Measurements from ENCODE around the gene BIRC7. TPM values are rescaled to one million over a fixed set of nuclear protein-coding genes. Genes with fewer than 3 reads are reported as not detected.

Gene BIRC7
- polyA plus RNA-seq, 3 donors, result 0.21 TPM; not detected in 2

DNA sequence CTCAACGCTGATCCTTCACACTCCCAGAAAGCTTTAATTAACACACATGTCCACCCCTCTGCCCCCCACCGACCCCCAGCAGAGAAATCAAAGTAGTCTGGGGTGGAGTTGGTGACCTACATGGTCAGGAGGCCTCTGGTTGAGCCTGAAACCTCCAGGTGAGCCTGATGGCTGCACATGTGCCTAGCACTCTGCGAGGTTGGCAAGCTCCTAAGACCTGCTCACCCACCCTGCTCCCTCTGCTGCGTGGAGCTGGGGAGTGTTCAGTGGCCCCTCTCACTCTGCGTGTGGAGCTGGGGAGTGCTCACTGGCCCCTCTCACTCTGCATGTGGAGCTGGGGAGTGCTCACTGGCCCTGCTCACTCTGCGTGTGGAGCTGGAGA is 11.9 kb upstream of the BIRC7 start:
- H3K79me2 ChIP-seq (ENCODE audit: insufficient read depth, low read length), result no peaks in the 10 kb centered on the region
- H3K4me3 Mint-ChIP-seq, result no peak overlapping the region
- WGBS (ENCODE audit: insufficient coverage), result no CpG with 5 or more reads among the region's 6 CpGs
- no peaks in the 10 kb centered on the region for H4K20me1 ChIP-seq (ENCODE audit: insufficient read depth, low read length)
- no peak overlapping the region for H3K4me3 ChIP-seq (replicated peaks in 1 of 3; ENCODE audit: low read depth in 2 of 3, low read length in 3 of 3)
- no peaks in the 10 kb centered on the region for H3K9me3 ChIP-seq (replicated peaks in 1 of 2; ENCODE audit: control insufficient read depth in 1 of 2, insufficient read depth in 1 of 2, low read length in 2 of 2)
- intact Hi-C loops (cut with micrococcal nuclease), result loop anchor here in 1 of 2 donors (5.0 kb wide), 1 partner anchor 48 kb away; the partner anchor contains the start of gene ARFGAP1
- H3K27ac Mint-ChIP-seq, result no peak overlapping the region
- no peaks in the 10 kb centered on the region for H3K4me1 ChIP-seq (ENCODE audit: control insufficient read depth in 1 of 2, insufficient read depth in 2 of 2, low read length in 2 of 2)
- no peaks in the 10 kb centered on the region for H3K36me3 Mint-ChIP-seq
- no peak for DNase-seq
- H3K4me1 Mint-ChIP-seq, result no peaks in the 10 kb centered on the region
- peaks cover 0 to 2% (median 0%) of the 10 kb centered on the region in 7 donors for H3K9me3 Mint-ChIP-seq
- no peak overlapping the region for H3K9ac ChIP-seq (ENCODE audit: insufficient read depth, low read length, poor library complexity, severe bottlenecking)
- peaks cover 0 to 5% of the 10 kb centered on the region in 2 donors for H3K27me3 ChIP-seq (ENCODE audit: control insufficient read depth in 2 of 2, insufficient read depth in 2 of 2, low read length in 2 of 2)
- no peak overlapping the region for H3K4me2 ChIP-seq (replicated peaks; ENCODE audit: extremely low read depth, low read length, poor library complexity, severe bottlenecking)
- peaks cover 25 to 28% (median 26%) of the 10 kb centered on the region in 3 donors for H3K27me3 Mint-ChIP-seq (ENCODE audit: low read depth in 3 of 3)
- no peak overlapping the region for H2AFZ ChIP-seq (ENCODE audit: insufficient read depth, low read depth, low read length, poor library complexity, severe bottlenecking)
- H3K36me3 ChIP-seq (replicated peaks in 1 of 2; ENCODE audit: control insufficient read depth in 1 of 2, insufficient read depth in 2 of 2, low read length in 2 of 2), result no peaks in the 10 kb centered on the region
- H3K27ac ChIP-seq (ENCODE audit: low read depth in 1 of 2, low read length in 2 of 2), result no peak overlapping the region
- TF ChIP-seq, protein P1, sequence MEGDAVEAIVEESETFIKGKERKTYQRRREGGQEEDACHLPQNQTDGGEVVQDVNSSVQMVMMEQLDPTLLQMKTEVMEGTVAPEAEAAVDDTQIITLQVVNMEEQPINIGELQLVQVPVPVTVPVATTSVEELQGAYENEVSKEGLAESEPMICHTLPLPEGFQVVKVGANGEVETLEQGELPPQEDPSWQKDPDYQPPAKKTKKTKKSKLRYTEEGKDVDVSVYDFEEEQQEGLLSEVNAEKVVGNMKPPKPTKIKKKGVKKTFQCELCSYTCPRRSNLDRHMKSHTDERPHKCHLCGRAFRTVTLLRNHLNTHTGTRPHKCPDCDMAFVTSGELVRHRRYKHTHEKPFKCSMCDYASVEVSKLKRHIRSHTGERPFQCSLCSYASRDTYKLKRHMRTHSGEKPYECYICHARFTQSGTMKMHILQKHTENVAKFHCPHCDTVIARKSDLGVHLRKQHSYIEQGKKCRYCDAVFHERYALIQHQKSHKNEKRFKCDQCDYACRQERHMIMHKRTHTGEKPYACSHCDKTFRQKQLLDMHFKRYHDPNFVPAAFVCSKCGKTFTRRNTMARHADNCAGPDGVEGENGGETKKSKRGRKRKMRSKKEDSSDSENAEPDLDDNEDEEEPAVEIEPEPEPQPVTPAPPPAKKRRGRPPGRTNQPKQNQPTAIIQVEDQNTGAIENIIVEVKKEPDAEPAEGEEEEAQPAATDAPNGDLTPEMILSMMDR (IDR thresholded peaks at IDR 0.05), result no peak

DNA sequence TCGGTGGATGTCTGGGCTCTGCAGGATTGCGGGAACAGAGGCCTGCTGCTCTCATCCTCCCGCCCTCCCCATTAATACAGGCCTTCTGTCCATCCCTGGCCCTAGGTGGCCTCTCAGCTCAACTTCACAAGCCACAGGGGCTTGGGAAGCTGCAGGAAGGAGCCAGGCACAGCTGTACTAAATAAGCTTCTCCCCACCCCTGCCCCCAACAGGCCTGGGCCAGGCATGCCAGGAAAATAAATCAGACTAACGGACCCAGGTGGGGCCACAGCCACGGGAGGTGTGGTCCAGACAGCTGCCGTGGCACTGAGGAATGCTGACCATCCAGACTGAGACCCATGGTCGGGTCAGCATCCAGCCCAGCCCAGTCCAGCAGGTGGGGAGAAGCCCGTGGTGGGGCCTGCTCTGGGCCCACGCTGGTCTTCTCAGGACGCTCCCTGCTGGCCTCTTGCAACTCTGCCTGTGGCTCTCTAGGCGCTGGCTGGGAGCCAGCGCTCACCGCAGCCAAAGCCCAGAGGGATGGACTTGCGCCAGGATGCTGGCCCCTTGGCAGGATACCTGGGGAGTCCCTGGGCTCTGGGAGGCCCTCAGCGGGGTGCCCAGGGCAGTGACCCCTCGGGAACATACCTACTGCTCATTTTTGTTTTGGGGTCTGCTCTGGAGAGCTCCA is 11.2 kb upstream of the BIRC7 start:
- H3K4me1 Mint-ChIP-seq, result no peaks in the 10 kb centered on the region
- TF ChIP-seq, protein P1 (IDR thresholded peaks at IDR 0.05), result no peak
- no peaks in the 10 kb centered on the region for H3K36me3 Mint-ChIP-seq
- Histone ChIP-seq H2AFZ (ENCODE audit: insufficient read depth, low read depth, low read length, poor library complexity, severe bottlenecking) (no peak overlapping the region), H3K79me2 (ENCODE audit: insufficient read depth, low read length) (no peaks in the 10 kb centered on the region), H3K36me3 (replicated peaks in 1 of 2; ENCODE audit: control insufficient read depth in 1 of 2, insufficient read depth in 2 of 2, low read length in 2 of 2) (no peaks in the 10 kb centered on the region), H3K9ac (ENCODE audit: insufficient read depth, low read length, poor library complexity, severe bottlenecking) (no peak overlapping the region), H3K27ac (ENCODE audit: low read depth in 1 of 2, low read length in 2 of 2) (no peak overlapping the region), H3K4me3 (replicated peaks in 1 of 3; ENCODE audit: low read depth in 2 of 3, low read length in 3 of 3) (no peak overlapping the region), H3K4me1 (ENCODE audit: control insufficient read depth in 1 of 2, insufficient read depth in 2 of 2, low read length in 2 of 2) (no peaks in the 10 kb centered on the region), H3K4me2 (replicated peaks; ENCODE audit: extremely low read depth, low read length, poor library complexity, severe bottlenecking) (no peak overlapping the region), H3K9me3 (replicated peaks in 1 of 2; ENCODE audit: control insufficient read depth in 1 of 2, insufficient read depth in 1 of 2, low read length in 2 of 2) (no peaks in the 10 kb centered on the region), H4K20me1 (ENCODE audit: insufficient read depth, low read length) (no peaks in the 10 kb centered on the region), H3K27me3 (ENCODE audit: control insufficient read depth in 2 of 2, insufficient read depth in 2 of 2, low read length in 2 of 2) (peaks cover 0 to 10% of the 10 kb centered on the region in 2 donors)
- no peak overlapping the region for H3K27ac Mint-ChIP-seq
- no peak overlapping the region for H3K4me3 Mint-ChIP-seq
- H3K9me3 Mint-ChIP-seq, result peaks cover 0 to 2% (median 0%) of the 10 kb centered on the region in 7 donors
- H3K27me3 Mint-ChIP-seq (ENCODE audit: low read depth in 3 of 3), result peaks cover 29 to 35% (median 33%) of the 10 kb centered on the region in 3 donors
- intact Hi-C loops (cut with micrococcal nuclease), result loop anchor here in 1 of 2 donors (5.0 kb wide), 1 partner anchor 48 kb away; the partner anchor contains the start of gene ARFGAP1
- no peak for DNase-seq
- 47% methylated on average over 16 of the region's 16 CpGs for WGBS (ENCODE audit: insufficient coverage)

Data from CD14-positive monocyte (primary cell).